GM12878 (cell line): ENCODE measurements around the gene BAAT.

Experiments used
- EP300 ChIP-seq, 2 experiments: fragments of 150-350 bp in 1 of 2; IDR thresholded peaks; 2 replicates each; pipeline ENCODE4 v1.6.1; 2011 to 2012; ENCODE audit warnings: low read depth in 2 of 2, low read length in 2 of 2, borderline replicate concordance in 1 of 2, improper control_type of control experiment in 1 of 2, inconsistent platforms in 1 of 2; ENCODE audit not compliant: control insufficient read depth in 1 of 2
- JUNB ChIP-seq: IDR thresholded peaks from 2 replicates; pipeline ENCODE4 v1.6.1; 2016; ENCODE audit warnings: antibody characterized with exemption, mild to moderate bottlenecking
- MTA2 ChIP-seq: fragments of 450-650 bp; IDR thresholded peaks from 2 replicates; pipeline ENCODE4 v1.6.1; 2016; ENCODE audit warnings: low read depth, mild to moderate bottlenecking, moderate library complexity
- REST ChIP-seq: IDR thresholded peaks from 2 replicates; pipeline ENCODE4 v1.6.1; 2012; ENCODE audit warnings: mild to moderate bottlenecking, low read depth, low read length
- RFX5 ChIP-seq: IDR thresholded peaks from 2 replicates; pipeline ENCODE4 v1.6.1; 2011; ENCODE audit warnings: low read depth, low read length, improper control_type of control experiment
- TF ChIP-seq, protein P1 (sequence below): IDR thresholded peaks from 2 replicates; pipeline ENCODE4 v1.6.1; 2011; ENCODE audit warnings: borderline replicate concordance, low read depth, mild to moderate bottlenecking, moderate library complexity, mixed read lengths, low read length; ENCODE audit not compliant: insufficient read depth; ENCODE audit errors: extremely low read length
- TF ChIP-seq, protein P2 (sequence below), 3 experiments: IDR thresholded peaks in 2 of 3; conservative IDR thresholded peaks in 1 of 3; 2 replicates each; pipeline ENCODE4 v1.5.1; 2011; ENCODE audit warnings: low read depth in 3 of 3, low read length in 3 of 3, mild to moderate bottlenecking in 3 of 3, control low read depth in 2 of 3, moderate library complexity in 2 of 3, inconsistent platforms in 1 of 3, mixed read lengths in 1 of 3; ENCODE audit not compliant: control insufficient read depth in 2 of 3, insufficient read depth in 1 of 3; ENCODE audit errors: extremely low read depth in 1 of 3

GRCh38 chr9:101393135-101393534 lies 8.3 kb upstream of the BAAT start:
- TF ChIP-seq JUNB, result no peak
- TF ChIP-seq REST, result no peak
- TF ChIP-seq, protein P1, sequence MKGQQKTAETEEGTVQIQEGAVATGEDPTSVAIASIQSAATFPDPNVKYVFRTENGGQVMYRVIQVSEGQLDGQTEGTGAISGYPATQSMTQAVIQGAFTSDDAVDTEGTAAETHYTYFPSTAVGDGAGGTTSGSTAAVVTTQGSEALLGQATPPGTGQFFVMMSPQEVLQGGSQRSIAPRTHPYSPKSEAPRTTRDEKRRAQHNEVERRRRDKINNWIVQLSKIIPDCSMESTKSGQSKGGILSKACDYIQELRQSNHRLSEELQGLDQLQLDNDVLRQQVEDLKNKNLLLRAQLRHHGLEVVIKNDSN, result no peak
- TF ChIP-seq, protein P2, sequence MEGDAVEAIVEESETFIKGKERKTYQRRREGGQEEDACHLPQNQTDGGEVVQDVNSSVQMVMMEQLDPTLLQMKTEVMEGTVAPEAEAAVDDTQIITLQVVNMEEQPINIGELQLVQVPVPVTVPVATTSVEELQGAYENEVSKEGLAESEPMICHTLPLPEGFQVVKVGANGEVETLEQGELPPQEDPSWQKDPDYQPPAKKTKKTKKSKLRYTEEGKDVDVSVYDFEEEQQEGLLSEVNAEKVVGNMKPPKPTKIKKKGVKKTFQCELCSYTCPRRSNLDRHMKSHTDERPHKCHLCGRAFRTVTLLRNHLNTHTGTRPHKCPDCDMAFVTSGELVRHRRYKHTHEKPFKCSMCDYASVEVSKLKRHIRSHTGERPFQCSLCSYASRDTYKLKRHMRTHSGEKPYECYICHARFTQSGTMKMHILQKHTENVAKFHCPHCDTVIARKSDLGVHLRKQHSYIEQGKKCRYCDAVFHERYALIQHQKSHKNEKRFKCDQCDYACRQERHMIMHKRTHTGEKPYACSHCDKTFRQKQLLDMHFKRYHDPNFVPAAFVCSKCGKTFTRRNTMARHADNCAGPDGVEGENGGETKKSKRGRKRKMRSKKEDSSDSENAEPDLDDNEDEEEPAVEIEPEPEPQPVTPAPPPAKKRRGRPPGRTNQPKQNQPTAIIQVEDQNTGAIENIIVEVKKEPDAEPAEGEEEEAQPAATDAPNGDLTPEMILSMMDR (IDR thresholded peaks at IDR 0.05 in 2 of 3, conservative IDR thresholded peaks at IDR 0.05 in 1 of 3; ENCODE audit: control insufficient read depth in 2 of 3, extremely low read depth in 1 of 3, insufficient read depth in 1 of 3, low read depth in 3 of 3, low read length in 3 of 3), result no peak
- no peak for TF ChIP-seq EP300 (IDR thresholded peaks at IDR 0.05; ENCODE audit: borderline replicate concordance in 1 of 2, control insufficient read depth in 1 of 2, low read depth in 2 of 2, low read length in 2 of 2)
- TF ChIP-seq MTA2, result no peak
- TF ChIP-seq RFX5, result no peak
